Renal cortex interstitium (tissue), 11 donors: ENCODE data around the gene AGMAT. TPM values are rescaled to one million over a fixed set of nuclear protein-coding genes. Genes with fewer than 3 reads are reported as not detected.
A peak's percentile ranks its signal among the peaks of the same experiment; 100 is the strongest.
"Not testable (repeated sequence)": the region's sequence is repeated elsewhere in the genome, so short reads cannot be mapped to it uniquely, and the experiment has no call there.

Experiments
- DNase-seq, 11 donors: peaks; one replicate each; pipeline ENCODE4 v3.0.0-alpha.2; 2013; ENCODE audit warnings: low read depth in 9 of 11, low spot score in 4 of 11; ENCODE audit errors: extremely low read depth in 1 of 11
- polyA plus RNA-seq, 3 donors: library from polyadenylated mRNA; unstranded; fragments of 120-200 nt; gene quantifications; one replicate each; pipeline ENCODE4 v1.2.1, GENCODE V29; 2013; ENCODE audit not compliant: insufficient read length in 3 of 3

Gene AGMAT
- polyA plus RNA-seq, 3 donors: 30.6 to 35.6 (median 33.3) TPM

DNA sequence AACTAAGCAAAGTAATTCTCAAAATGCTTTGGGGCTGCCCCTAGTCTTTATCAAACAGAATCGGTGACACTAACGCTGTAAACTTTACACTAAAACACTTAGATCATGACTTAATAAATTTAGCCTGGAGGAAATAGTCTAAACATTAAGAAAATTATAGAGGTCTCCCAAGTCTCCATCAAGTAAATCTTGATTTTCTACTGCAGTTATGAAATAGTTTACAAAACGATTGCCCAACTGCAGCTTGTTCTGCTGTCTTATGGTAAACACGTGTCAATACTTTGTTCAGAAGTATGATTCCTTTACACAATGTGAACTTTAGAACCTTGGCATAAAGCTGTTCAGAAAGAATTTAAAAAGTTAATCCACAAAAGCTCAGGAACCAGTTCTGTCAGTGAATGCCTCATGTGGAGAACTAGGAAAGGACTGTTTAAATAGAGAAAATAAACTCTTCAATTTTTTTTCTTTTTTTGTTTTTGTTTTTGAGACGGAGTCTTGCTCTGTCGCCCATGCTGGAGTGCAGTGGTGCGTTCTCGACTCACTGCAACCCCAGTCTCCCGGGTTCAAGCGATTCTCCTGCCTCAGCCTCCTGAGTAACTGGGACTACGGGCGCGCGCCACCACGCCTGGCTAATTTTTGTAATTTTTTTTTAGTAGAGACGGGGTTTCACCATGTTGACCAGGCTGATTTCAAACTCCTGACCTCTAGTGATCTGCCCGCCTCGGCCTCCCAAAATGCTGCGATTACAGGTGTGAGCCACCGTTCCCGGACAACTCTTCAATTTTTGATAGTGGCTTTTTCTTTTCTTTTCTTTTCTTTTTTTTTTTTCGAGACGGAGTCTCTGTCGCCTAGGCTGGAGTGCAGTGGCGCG is 34.0 kb upstream of the AGMAT start:
- DNase-seq: no peak

DNA sequence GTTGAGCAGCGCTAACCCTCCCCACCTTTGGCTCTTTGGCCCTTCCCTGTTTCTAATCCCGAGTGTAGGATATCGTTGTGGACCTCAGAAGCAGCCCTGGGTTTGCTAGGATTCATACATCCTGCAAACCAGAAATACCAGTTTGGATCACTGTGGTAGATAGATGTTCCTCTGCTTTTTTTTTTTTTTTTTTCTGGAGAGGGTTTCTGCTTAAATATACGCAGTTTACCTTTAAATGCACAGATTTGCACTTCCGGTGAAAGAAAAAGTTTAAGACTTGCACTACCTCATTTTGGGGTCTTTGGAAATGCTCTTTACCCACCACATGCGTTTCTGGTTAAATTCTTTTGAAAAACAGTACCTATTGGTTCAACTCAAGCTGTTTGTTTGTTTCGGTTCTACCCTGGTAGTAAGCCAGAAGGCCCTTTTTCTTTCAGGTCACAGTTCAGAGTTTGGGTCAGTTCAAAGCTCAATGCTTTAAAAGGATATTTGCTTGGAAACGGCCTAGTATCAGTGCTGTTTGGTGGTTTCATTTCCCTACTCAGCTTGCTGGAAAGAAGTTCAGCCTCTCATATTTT is 33.3 kb upstream of the AGMAT start:
- no peak for DNase-seq

DNA sequence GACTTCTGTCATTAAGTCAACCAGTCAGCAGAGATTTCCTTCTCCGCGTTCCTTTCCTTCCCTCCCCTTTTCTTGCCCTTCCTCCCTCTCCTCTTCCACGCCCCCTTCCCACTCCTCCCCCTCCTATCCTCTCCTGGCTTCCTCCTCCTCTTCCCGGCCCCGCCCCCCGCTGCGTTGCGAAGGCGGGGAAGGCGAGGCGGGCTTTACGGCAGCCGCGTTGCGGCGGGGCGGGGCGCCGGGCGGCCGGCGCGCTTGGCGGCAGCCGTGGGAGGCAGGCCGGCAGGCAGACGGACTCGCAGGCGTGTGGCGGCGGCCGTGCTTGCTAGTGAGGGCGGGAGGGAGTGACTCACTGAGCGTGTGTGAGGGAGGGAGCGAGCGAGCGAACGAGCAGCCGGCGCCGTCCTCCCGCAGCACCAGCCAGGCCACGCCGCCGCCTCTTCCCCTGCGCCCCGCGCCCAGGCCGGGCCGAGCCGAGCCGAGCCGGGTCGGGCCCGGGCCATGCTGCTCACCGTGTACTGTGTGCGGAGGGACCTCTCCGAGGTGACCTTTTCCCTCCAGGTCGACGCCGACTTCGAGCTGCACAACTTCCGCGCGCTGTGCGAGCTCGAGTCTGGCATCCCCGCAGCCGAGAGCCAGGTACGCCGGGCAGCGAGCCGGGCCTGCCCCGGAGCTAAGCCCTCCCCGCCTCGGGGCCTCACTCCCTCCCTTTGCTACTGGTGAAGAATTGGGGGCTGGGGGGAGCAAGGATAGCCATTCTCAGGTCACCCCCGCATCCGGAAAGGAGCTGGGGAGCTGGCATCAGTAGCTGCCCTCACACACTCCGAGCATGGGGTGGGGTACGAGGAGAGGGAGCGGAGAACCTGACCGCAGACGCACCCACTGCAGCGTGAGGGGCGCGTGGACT is 32.6 kb upstream of the AGMAT start, which contains the start of gene DDI2:
Gene DDI2, plus strand, starts transcription at position 286 of the 904 bp plus-strand sequence. Its CDS starts 213 bp downstream, at position 499.
- DNase-seq: peak; percentile 92 to 99 (median 96)

DNA sequence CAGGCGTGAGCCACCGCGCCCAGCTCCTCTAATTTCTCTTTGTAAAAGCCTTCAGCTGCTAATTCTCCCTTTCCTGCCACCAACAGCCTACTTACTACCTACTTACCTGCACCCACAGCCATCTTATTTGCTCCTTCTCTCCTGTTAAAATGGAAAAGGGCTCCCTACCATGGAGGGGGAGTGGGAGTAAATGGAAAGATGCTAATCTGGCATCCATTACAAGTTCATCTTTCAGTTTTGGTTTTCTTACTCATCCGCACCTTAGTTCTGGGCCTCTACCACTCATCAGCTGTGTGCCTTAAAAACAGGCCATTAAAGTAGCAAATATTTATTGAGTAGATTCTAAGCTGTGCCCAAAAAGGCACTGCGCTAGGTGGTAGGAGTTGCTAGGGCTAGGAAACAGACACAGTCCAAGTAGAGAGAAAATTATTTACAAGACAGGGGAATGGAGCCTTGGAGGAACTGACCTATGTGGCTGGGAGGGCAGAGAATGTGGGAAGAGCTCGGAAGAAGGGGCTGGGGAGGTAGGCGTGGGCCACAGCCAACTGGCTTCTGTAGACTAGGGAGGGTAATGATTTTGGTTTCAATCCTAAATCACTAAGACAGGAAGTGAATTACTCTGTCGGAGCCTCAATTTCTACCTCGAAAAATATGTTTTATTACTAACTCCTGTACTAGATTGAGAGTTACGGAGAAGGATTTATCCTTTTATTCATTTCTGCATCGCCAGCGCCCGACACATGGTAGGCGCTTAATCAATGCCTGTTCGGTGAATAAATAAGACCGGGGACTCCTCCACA is 31.7 kb upstream of the AGMAT start:
- no peak for DNase-seq

DNA sequence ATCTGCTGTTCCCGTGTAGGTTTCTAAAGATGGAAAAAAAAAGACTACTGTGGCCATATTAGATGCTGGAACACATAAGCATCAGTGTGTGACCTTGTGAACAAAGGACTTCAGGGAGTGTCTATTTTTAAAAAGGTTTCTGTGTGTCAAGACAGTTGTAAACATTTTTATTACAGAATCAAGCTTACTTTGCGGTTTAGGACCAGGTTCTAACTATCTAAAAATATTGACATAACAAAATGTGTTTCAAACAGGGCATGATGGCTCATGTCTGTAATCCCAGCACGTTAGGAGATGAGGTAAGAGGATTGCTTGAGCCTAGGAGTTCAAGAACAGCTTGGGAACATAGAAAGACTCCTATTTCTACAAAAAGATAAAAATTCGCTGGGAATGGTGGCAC is 25.3 kb upstream of the AGMAT start:
- no peak for DNase-seq

DNA sequence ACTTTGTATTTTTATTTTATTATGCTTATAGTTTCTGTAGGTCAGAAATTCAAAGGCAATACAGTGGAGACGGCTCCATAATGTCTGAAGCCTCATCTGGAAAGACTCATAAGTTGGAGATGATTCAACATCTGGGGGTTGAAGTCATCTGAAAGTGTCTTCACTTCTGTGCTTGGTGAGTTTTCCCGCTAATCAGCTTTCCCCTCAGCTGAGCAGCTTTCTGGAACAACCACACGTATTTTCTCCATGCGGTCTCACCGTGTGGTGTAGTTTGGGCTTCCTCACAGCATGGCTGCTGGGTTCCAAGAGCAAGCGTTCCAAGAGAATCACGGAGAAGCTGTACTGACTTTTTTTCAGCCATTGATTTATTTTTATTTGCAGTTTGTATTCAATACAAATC is 24.8 kb upstream of the AGMAT start:
- DNase-seq: no peak

DNA sequence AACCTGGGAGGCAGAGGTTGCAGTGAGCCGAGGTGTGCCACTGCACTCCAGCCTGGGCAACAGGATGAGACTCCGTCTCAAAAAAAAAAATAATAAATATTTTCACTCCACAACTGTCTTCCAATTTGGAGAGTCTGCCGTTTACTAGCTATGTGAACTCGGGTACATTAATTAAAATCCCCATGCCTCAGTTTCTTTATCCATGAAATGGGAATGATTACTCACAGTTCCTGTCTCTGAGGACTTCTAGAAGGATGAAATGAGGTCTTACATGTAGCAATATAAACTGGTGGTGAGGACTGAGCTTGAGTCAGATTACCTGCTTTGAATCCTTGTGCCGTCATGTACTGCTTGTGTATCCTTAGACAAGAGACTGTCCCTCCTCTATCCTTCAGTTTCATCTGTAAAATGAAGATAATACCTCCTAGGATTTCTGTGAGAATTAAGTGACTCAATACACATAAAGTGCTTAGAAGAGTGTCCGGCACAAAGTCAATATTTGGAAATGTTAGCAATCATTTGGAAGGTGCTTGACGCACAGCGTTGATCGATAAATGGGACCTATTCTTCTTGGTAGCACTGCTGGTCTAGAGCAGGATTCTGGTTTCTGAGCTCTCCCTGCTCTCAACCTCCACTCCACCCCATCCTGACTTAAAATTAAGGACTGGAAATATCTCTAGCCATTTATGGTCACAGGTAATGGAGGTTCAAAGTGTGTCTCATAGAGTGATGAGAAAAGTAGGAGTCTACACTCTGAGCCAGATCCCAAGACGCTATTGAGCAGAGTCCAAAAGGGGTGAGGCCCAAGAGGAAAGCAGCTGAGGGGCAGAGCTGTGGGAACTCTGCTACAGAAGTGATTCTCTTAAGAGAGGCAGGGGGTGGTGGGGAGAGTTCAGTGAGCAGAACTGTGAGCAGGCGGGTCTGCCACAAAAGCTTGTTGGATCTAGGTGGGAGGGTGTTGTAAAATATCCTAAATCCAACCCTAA is 20.8 kb upstream of the AGMAT start:
- DNase-seq: no peak

DNA sequence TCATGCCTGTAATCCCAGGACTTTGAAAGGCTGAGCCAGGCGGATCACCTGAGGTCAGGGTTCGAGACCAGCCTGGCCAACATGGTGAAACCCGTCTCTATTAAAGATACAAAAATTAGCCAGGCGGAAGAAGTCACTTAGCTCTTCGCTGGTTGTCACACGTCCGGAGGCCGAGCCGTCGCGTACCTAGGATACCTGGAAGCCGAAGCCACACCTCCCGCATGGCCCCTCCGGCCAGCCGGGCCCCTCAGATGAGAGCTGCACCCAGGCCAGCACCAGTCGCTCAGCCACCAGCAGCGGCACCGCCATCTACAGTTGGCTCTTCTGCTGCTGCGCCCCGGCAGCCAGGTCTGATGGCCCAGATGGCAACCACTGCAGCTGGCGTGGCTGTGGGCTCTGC is 19.5 kb upstream of the AGMAT start:
- DNase-seq: not testable (repeated sequence)

DNA sequence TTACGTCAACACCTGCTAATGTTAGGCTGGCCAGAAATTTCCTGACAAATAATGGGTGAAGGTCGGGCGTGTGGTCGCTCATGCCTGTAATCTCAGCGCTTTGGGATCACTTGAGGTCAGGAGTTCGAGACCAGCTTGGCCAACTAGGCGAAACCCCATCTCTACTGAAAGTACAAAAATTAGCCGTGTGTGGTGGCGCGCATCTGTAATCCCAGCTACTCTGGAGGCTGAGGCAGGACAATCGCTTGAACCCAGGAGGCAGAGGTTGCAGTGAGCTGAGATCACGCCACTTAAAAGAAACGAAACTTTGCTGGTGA is 19.1 kb upstream of the AGMAT start:
- not testable (repeated sequence) for DNase-seq

DNA sequence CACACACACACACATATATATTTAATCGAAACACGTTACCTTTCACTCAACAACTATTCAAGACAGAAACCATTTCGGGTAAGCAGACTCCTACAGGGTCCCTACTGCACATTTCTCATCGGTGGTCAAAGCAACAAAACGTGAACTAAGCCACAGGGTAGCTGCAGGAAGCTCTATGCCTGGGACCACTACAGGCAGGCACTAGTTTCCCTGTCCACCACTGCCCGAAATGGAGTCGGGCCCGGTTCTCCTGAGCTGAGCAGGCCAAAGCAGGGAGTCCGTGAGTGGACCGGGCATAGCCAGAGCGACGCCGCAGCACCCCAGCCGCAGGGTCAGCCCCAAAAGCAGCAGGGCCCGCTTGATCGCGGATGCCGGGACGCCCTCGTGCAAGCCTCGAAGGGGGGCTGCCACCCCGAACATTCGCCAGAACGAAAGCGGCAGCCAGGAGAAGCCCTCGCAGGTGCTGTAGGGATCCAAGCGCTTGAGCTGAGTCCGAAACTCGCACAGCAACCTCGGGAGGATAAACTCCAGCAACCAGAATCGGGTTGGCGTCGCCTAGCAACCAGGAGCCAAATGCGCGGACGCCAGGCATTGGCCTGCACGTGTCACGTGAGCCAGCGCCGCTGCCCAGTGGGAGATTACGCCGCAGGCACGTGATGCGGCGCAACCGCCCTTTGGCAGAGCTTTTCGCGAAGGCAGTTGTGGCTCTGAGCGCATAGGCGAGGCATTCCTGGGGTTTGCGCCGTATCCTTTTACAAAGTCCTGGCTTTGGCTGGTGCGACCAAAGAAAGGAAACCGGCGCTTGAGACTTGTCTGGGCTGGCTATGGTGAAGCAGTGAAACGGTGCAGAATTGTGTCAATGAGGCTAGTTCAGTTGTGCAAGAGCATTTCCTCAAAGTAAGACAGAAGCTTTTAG is 18.5 kb upstream of the AGMAT start:
- peak; percentile 89 to 97 (median 94) for DNase-seq

DNA sequence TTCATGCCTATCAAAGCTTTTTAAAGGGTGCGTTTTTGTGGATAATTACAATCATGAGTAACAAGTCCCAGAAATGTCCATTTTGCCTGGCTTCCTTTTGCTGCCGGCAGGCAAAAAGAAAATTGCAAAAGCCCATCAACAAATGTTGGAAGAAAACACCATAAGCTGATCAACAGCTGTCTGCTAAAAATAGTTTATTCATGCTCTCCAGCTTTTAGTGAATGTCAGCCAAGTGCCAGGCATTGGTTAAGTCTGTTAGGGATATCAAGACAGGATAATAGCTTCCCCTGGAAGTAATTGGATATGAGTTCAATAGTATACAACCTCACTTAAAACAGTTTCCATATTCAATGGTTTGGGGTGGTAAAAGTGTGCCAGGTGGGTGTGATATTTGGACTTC is 13.6 kb upstream of the AGMAT start:
- no peak for DNase-seq

DNA sequence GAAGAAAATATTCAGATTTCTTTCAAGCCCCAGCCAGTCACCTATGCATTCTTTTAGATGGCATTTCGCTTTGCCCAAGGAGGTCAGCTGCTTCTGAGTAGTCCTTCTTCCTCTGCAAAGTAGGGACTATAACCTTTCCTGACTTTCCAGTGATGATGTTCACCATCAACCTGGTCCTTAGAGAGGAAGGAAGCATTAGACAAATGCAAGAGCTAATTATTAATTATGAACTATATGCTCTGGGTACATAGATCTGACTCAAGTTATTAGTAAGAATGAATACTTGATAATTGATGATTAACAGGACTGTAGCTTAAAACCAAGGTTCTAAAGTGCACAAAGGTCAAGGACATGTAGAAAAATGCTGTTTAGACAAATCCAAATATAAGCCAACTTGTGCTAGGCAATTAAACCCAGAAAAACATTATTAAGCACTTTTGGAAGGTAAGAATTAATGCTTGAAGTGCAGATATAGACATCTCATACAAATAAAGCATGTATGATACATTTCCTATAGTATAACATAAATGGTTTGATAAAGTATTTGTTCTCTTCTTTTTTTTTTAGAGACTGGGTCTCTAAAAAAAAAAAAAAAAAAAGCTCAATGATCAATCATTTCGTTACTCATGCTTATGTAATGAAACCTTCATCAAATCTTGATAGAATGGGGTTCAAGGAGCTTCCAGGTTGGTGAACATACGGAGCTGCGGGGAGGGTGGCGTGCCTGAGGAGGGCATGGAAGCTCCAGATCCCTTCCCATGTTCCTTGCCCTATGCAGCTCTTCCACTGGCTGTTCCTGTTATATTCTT is 11.2 kb upstream of the AGMAT start:
- DNase-seq: no peak

DNA sequence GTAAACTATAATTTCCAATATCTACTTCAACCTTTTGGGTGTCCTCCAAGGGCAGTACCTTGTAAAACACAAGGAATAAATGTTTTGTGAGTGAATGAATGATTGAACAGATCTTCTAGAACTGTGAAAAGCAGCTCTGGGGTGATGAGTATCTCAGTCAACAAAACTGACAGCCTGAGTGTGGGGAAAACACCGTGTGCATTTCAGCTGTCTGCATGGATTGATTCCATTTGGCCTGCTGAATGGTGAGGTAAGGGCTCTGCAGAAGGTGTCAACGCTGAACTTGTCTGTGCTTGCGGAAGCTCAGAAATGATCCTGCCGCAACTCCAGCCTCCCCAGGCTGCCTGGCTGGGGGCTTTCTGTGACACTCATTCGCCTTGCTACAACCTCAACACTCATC is 7.4 kb upstream of the AGMAT start:
- DNase-seq: no peak

DNA sequence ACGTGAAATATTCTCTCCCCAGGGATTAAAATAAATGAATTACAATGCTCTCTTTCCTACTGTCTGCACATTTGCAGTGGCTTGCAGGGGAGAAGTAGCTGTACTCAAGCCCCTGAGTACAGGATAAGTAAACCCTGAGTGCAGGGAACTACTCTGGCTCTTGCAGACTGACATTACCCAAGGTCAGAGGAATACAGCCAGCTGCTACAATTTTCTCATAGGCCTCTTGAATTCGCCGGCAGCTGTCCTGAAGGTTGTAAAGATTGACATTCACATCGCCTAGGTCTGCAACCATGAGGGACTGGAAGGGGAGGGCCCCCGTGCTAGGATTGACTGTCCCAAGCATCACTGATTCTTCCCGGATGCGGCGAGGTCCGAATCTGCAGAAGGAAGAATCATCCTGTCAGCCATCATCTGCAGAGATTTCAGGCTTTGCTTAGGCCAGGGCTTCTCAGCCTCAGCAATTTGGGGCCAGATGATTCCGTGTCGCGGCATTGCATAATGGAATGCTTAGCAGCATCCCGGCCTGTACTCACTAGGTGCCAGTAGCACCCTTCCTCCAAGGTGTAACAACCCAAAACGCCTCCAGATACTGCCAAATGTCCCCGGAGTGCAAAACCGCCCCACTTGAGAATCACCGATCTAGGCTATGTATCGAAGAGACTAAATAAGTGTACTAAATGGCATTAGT is 1.7 kb downstream of the AGMAT start:
- DNase-seq: no peak

DNA sequence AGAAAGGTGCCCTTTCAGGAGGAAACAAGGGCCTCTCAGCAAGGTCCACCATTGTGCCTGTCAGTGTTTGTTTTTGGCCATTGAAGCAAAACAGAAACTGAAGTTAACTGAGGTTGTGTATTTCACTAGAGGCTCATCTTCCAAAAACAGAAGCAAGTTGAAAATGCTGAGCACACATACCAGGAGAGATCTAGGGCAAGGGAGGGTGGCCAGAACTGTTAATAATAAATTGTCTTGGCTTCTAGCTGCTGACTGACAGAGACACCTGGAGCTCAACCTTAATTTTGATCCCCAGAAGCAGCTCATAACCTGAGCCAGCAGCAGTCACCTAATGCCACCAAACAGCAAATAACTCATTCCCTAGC is 5.2 kb downstream of the AGMAT start:
- DNase-seq: no peak
